ENCODE results near the gene RNASE8.

Gene RNASE8

GRCh38 chr14:21093769-21094681 lies 36.4 kb downstream of the RNASE8 start:
- DNase-seq = no peak

GRCh38 chr14:21095430-21096205 lies 38.0 kb downstream of the RNASE8 start:
- no peak for DNase-seq

GRCh38 chr14:21096438-21096837 lies 38.8 kb downstream of the RNASE8 start:
- no peak for DNase-seq

- DNase-seq = peak; percentile 5
Observed at GRCh38 chr14:21096978-21097635, 39.5 kb downstream of the RNASE8 start.

GRCh38 chr14:21097636-21098075 lies 40.0 kb downstream of the RNASE8 start:
- DNase-seq = no peak

- DNase-seq = peak; percentile 8
Observed at GRCh38 chr14:21098076-21098891, 40.7 kb downstream of the RNASE8 start, which contains the start of gene ZNF219. Gene ZNF219 (minus strand): TSS chr14:21098655. CDS start chr14:21093591, 5,064 bp downstream.

- DNase-seq = peak; percentile 16
Observed at GRCh38 chr14:21098892-21099595, 41.4 kb downstream of the RNASE8 start.

- no peak for DNase-seq
Observed at GRCh38 chr14:21099596-21099985, 42.0 kb downstream of the RNASE8 start.

GRCh38 chr14:21100931-21101330 lies 43.3 kb downstream of the RNASE8 start, which contains the start of gene TMEM253:
Gene TMEM253 (plus strand): TSS chr14:21101066. CDS start chr14:21101344, 278 bp downstream.
- no peak for DNase-seq

GRCh38 chr14:21101802-21102413 lies 44.3 kb downstream of the RNASE8 start:
- DNase-seq = no peak

- no peak for DNase-seq
Observed at GRCh38 chr14:21102521-21103410, 45.1 kb downstream of the RNASE8 start.

GRCh38 chr14:21103411-21103709 lies 45.7 kb downstream of the RNASE8 start:
- DNase-seq = no peak

GRCh38 chr14:21103710-21104447 lies 46.3 kb downstream of the RNASE8 start:
- peak; percentile 93 for DNase-seq

GRCh38 chr14:21104448-21105060 lies 46.9 kb downstream of the RNASE8 start:
- peak; percentile 77 for DNase-seq

- DNase-seq = no peak
Observed at GRCh38 chr14:21105095-21105494, 47.5 kb downstream of the RNASE8 start.

- no peak for DNase-seq
Observed at GRCh38 chr14:21106176-21106497, 48.5 kb downstream of the RNASE8 start.

- DNase-seq = peak; percentile 58
Observed at GRCh38 chr14:21106498-21107282, 49.1 kb downstream of the RNASE8 start.

GRCh38 chr14:21107283-21107800 lies 49.7 kb downstream of the RNASE8 start:
- DNase-seq = no peak
